HCT116 (cell line): Measurements from ENCODE around the gene MARVELD1. TPM values are rescaled to one million over a fixed set of nuclear protein-coding genes. Genes with fewer than 3 reads are reported as not detected.

Experiments used
- ATAC-seq: fragments of 200-7000 bp; cut with Tn5 transposase; 2 replicates; pipeline ENCODE4 v1.9.1; 2020; ENCODE audit warnings: mild to moderate bottlenecking, moderate library complexity
- BruUV-seq: library from RNA; stranded (reverse); fragments of 400-500 nt; replicated peaks from 2 replicates; lab custom pipeline; 2021; lab: Mats Ljungman, UMichigan
- CTCF ChIA-PET: fragments of 300-600 bp; sonication (Branson Sonifier 250); formaldehyde crosslinking; loops from one replicate; lab custom pipeline; 2021; ENCODE audit warnings: antibody characterized with exemption; lab: Charles Lee
- POLR2A ChIA-PET: fragments of 300-600, 350-600 bp; sonication (Branson Sonifier 250); formaldehyde crosslinking; loops from one replicate; lab custom pipeline; 2021; ENCODE audit warnings: antibody characterized with exemption; lab: Charles Lee
- RAD21 ChIA-PET, 2 experiments: fragments of 300-600 bp; sonication (Branson Sonifier 250); formaldehyde crosslinking; loops; one replicate each; lab custom pipeline; 2023; ENCODE audit warnings: low total read pairs in 2 of 2; ENCODE audit not compliant: uncharacterized antibody in 2 of 2, unreplicated experiment in 2 of 2, low non-redundant PET in 1 of 2; lab: Charles Lee
- DNase-seq: peaks from one replicate; pipeline ENCODE4 v3.0.0-alpha.2; 2010; ENCODE audit warnings: low read depth, low spot score
- H2AFZ ChIP-seq: fragments of 200-600 bp; shearing (Covaris generic), sonication (generic); 2 replicates; pipeline ENCODE4 v1.6.1; 2017; ENCODE audit warnings: low read depth, mixed run types, mixed read lengths, antibody characterized with exemption, low read length; ENCODE audit not compliant: poor library complexity, severe bottlenecking
- H3K27ac ChIP-seq: 2 replicates; pipeline ENCODE4 v1.5.1; 2012; ENCODE audit warnings: low read depth, low read length
- H3K27me3 ChIP-seq: fragments of 200-600 bp; sonication (generic); 2 replicates; pipeline ENCODE4 v1.6.1; 2016; ENCODE audit warnings: mixed run types, low read length, mixed read lengths; ENCODE audit not compliant: insufficient read depth
- H3K36me3 ChIP-seq, 2 experiments: fragments of 200-500 bp in 1 of 2; fragments of 200-600 bp in 1 of 2; sonication (Bioruptor generic) in 1 of 2; sonication (generic) in 1 of 2; 2 replicates each; pipeline versions ENCODE4 v1.5.1 to v1.6.1; 2014 to 2016; ENCODE audit warnings: low read length in 2 of 2, inconsistent platforms in 1 of 2, mixed read lengths in 1 of 2, mixed run types in 1 of 2; ENCODE audit not compliant: insufficient read depth in 2 of 2, control insufficient read depth in 1 of 2
- H3K4me1 ChIP-seq, 2 experiments: fragments of 200-600 bp in 1 of 2; sonication (generic) in 1 of 2; 2 replicates each; pipeline versions ENCODE4 v1.5.1 to v1.6.1; 2012 to 2017; ENCODE audit warnings: low read length in 2 of 2, inconsistent platforms in 1 of 2, mild to moderate bottlenecking in 1 of 2, mixed read lengths in 1 of 2, mixed run types in 1 of 2, moderate library complexity in 1 of 2; ENCODE audit not compliant: insufficient read depth in 2 of 2, control insufficient read depth in 1 of 2
- H3K4me2 ChIP-seq: fragments of 200-600 bp; sonication (generic); 2 replicates; pipeline ENCODE4 v1.6.1; 2017; ENCODE audit warnings: mixed run types, low read length, mixed read lengths
- H3K4me3 ChIP-seq, 2 experiments: fragments of 200-600 bp in 1 of 2; sonication (generic) in 1 of 2; replicated peaks in 1 of 2; 2 replicates each; pipeline ENCODE4 v1.5.1; 2011 to 2016; ENCODE audit warnings: low read length in 2 of 2, control low read depth in 1 of 2, low read depth in 1 of 2, mild to moderate bottlenecking in 1 of 2, mixed read lengths in 1 of 2, mixed run types in 1 of 2
- H3K79me2 ChIP-seq: fragments of 200-600 bp; sonication (generic); 2 replicates; pipeline ENCODE4 v1.6.1; 2017; ENCODE audit warnings: mild to moderate bottlenecking, mixed run types, low read length, moderate library complexity, mixed read lengths; ENCODE audit not compliant: insufficient read depth
- H3K9ac ChIP-seq: fragments of 200-600 bp; sonication (generic); 2 replicates; pipeline ENCODE4 v1.6.1; 2016; ENCODE audit warnings: low read length, mixed read lengths
- H3K9me2 ChIP-seq: fragments of 200-600 bp; sonication (generic), shearing (Covaris generic); 2 replicates; pipeline ENCODE4 v1.6.1; 2017; ENCODE audit warnings: mixed run types, mild to moderate bottlenecking, moderate library complexity; ENCODE audit not compliant: insufficient read depth
- H3K9me3 ChIP-seq, 2 experiments: fragments of 200-500 bp in 1 of 2; fragments of 200-600 bp in 1 of 2; sonication (Bioruptor generic) in 1 of 2; sonication (generic) in 1 of 2; 2 replicates each; pipeline ENCODE4 v1.6.1; 2014 to 2017; ENCODE audit warnings: low read length in 2 of 2, mixed read lengths in 2 of 2, inconsistent platforms in 1 of 2, low read depth in 1 of 2, mild to moderate bottlenecking in 1 of 2, mixed run types in 1 of 2, moderate library complexity in 1 of 2; ENCODE audit not compliant: control insufficient read depth in 1 of 2, insufficient read depth in 1 of 2
- H4K20me1 ChIP-seq: fragments of 200-600 bp; sonication (generic), shearing (Covaris generic); 2 replicates; pipeline ENCODE4 v1.6.1; 2017; ENCODE audit warnings: mixed run types, mild to moderate bottlenecking, moderate library complexity; ENCODE audit not compliant: insufficient read depth
- EGR1 ChIP-seq: IDR thresholded peaks from 2 replicates; pipeline ENCODE4 v1.6.1; 2012; ENCODE audit warnings: low read depth
- EZH2 ChIP-seq: fragments of 200-600 bp; sonication (generic); IDR thresholded peaks from 2 replicates; pipeline ENCODE4 v1.6.1; 2017; ENCODE audit warnings: antibody characterized with exemption, mixed run types
- JUND ChIP-seq: IDR thresholded peaks from 2 replicates; pipeline ENCODE4 v1.6.1; 2012
- TCF7L2 ChIP-seq: IDR thresholded peaks from 2 replicates; pipeline ENCODE4 v1.7.0; 2011; ENCODE audit warnings: borderline replicate concordance, inconsistent platforms; ENCODE audit not compliant: insufficient read depth, insufficient read length; ENCODE audit errors: extremely low read depth
- YY1 ChIP-seq: IDR thresholded peaks from 2 replicates; pipeline ENCODE4 v1.6.1; 2011; ENCODE audit warnings: low read length, low read depth, moderate library complexity, mild to moderate bottlenecking; ENCODE audit not compliant: insufficient replicate concordance; ENCODE audit errors: extremely low read depth
- ZFX ChIP-seq: fragments of 450-650 bp; IDR thresholded peaks from 2 replicates; pipeline ENCODE4 v1.6.1; 2017
- ZNF274 ChIP-seq: fragments of 200-500 bp; sonication (Bioruptor generic); IDR thresholded peaks from 2 replicates; pipeline ENCODE4 v1.6.1; 2014; ENCODE audit warnings: mild to moderate bottlenecking, low read depth, low read length, inconsistent platforms
- intact Hi-C: fragments of 100-400 bp; cut with micrococcal nuclease; formaldehyde crosslinking; loops from 2 replicates; pipeline ENCODE4 v1.10.0; 2022
- total RNA-seq: library from RNA; stranded (reverse); gene quantifications from one replicate; pipeline ENCODE4 v1.2.1, GENCODE V29; 2021; ENCODE audit not compliant: unreplicated experiment
- TF ChIP-seq, protein P1 (sequence below): IDR thresholded peaks from 2 replicates; pipeline ENCODE4 v1.6.1; 2012
- TF ChIP-seq, protein P2 (sequence below): IDR thresholded peaks from 2 replicates; pipeline ENCODE4 v1.6.1; 2012
- TF ChIP-seq, protein P3 (sequence below): IDR thresholded peaks from 2 replicates; pipeline ENCODE4 v1.6.1; 2012; ENCODE audit warnings: low read depth
- TF ChIP-seq, protein P4 (sequence below): IDR thresholded peaks from 2 replicates; pipeline ENCODE4 v1.6.1; 2011; ENCODE audit warnings: mild to moderate bottlenecking, low read length, moderate library complexity; ENCODE audit not compliant: insufficient replicate concordance; ENCODE audit errors: extremely low read depth

The MARVELD1 gene
- total RNA-seq, 1 experiment from 2014 or later: 36.1 TPM

DNA sequence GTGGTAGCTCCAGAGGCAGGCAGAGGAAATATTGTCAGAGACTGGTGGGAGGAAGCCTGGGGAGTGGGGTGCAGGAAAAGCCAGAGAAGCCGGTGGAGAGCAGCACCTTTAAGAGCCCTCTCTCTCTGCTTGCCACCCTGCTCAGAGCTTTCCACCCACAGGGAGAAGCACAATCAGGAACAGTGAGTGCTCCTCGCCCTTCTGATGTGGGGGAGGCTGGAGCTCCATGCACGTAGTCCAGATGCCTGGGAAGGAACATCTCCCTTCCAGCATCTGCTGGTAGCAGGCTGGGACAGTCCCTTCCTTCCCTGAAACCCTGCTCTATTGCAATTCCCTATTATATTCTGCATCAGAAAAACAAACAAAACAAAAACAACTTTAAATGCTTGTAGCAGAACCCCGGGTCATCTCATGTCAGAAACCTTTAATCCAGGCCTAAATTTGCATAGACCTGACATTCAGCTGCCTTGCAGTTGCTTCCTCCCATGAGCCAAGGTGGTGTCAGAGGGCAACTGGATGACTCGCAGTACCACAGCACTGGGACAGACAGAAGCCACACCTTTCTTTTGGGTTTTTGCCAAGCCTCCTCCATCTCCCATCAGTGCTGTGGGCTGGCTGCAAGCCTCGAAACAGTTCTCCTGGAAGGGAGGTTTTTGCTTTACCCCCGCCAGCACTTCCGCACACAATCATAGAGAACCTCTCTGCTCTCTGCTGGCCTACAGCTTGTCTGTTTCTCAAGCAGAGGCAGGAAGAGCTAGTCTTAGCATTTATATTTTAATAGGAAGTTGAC is 39.6 kb upstream of the MARVELD1 start:
- DNase-seq: no peak
- H3K79me2 ChIP-seq: no peaks in the 10 kb centered on the region
- no peak overlapping the region for H2AFZ ChIP-seq
- H3K27me3 ChIP-seq: no peaks in the 10 kb centered on the region
- no peak overlapping the region for H3K9ac ChIP-seq
- peaks cover 0 to 15% of the 10 kb centered on the region in 2 experiments; a peak in 3 of 4 replicates for H3K4me1 ChIP-seq
- ATAC-seq: peak; percentile 74
- no peak overlapping the region for H3K27ac ChIP-seq
- TF ChIP-seq TCF7L2 (no peak), YY1 (no peak), JUND (no peak), EGR1 (no peak), ZNF274 (no peak), ZFX (no peak), EZH2 (no peak)
- TF ChIP-seq, protein P1, sequence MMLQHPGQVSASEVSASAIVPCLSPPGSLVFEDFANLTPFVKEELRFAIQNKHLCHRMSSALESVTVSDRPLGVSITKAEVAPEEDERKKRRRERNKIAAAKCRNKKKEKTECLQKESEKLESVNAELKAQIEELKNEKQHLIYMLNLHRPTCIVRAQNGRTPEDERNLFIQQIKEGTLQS: no peak
- TF ChIP-seq, protein P2, sequence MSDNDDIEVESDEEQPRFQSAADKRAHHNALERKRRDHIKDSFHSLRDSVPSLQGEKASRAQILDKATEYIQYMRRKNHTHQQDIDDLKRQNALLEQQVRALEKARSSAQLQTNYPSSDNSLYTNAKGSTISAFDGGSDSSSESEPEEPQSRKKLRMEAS: no peak
- TF ChIP-seq, protein P3, sequence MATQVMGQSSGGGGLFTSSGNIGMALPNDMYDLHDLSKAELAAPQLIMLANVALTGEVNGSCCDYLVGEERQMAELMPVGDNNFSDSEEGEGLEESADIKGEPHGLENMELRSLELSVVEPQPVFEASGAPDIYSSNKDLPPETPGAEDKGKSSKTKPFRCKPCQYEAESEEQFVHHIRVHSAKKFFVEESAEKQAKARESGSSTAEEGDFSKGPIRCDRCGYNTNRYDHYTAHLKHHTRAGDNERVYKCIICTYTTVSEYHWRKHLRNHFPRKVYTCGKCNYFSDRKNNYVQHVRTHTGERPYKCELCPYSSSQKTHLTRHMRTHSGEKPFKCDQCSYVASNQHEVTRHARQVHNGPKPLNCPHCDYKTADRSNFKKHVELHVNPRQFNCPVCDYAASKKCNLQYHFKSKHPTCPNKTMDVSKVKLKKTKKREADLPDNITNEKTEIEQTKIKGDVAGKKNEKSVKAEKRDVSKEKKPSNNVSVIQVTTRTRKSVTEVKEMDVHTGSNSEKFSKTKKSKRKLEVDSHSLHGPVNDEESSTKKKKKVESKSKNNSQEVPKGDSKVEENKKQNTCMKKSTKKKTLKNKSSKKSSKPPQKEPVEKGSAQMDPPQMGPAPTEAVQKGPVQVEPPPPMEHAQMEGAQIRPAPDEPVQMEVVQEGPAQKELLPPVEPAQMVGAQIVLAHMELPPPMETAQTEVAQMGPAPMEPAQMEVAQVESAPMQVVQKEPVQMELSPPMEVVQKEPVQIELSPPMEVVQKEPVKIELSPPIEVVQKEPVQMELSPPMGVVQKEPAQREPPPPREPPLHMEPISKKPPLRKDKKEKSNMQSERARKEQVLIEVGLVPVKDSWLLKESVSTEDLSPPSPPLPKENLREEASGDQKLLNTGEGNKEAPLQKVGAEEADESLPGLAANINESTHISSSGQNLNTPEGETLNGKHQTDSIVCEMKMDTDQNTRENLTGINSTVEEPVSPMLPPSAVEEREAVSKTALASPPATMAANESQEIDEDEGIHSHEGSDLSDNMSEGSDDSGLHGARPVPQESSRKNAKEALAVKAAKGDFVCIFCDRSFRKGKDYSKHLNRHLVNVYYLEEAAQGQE: no peak
- TF ChIP-seq, protein P4, sequence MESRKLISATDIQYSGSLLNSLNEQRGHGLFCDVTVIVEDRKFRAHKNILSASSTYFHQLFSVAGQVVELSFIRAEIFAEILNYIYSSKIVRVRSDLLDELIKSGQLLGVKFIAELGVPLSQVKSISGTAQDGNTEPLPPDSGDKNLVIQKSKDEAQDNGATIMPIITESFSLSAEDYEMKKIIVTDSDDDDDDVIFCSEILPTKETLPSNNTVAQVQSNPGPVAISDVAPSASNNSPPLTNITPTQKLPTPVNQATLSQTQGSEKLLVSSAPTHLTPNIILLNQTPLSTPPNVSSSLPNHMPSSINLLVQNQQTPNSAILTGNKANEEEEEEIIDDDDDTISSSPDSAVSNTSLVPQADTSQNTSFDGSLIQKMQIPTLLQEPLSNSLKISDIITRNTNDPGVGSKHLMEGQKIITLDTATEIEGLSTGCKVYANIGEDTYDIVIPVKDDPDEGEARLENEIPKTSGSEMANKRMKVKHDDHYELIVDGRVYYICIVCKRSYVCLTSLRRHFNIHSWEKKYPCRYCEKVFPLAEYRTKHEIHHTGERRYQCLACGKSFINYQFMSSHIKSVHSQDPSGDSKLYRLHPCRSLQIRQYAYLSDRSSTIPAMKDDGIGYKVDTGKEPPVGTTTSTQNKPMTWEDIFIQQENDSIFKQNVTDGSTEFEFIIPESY: no peak
- CTCF ChIA-PET: no interaction called here
- H3K36me3 ChIP-seq: peaks cover 18 to 48% of the 10 kb centered on the region in 2 experiments; a peak in 2 of 4 replicates
- peak overlapping the region; percentile 17; the same call in 1 of the 2 replicates for H3K4me2 ChIP-seq
- RAD21 ChIA-PET: no interaction called here
- POLR2A ChIA-PET: no interaction called here
- BruUV-seq: no TSS peak
- H3K9me3 ChIP-seq: no peaks in the 10 kb centered on the region
- H3K9me2 ChIP-seq: no peaks in the 10 kb centered on the region
- no peak overlapping the region for H3K4me3 ChIP-seq
- intact Hi-C loops: no loop called here
- no peaks in the 10 kb centered on the region for H4K20me1 ChIP-seq
